Measurements from ENCODE around the gene NPVF. TPM values are rescaled to one million over a fixed set of nuclear protein-coding genes. Genes with fewer than 3 reads are reported as not detected.

Gene NPVF
- polyA plus RNA-seq, 2 donors, result not detected

GRCh38 chr7:25208525-25209221, 19.6 kb downstream of the NPVF start:
- no peaks in the 10 kb centered on the region for H3K36me3 ChIP-seq (ENCODE audit: control insufficient read depth in 2 of 2, insufficient read depth in 2 of 2, low read length in 1 of 2)
- 81 to 84% methylated on average over 1 of the region's 1 CpG for WGBS, 2 donors
- H3K4me3 ChIP-seq (ENCODE audit: low read depth in 1 of 2, low read length in 2 of 2), result no peak overlapping the region
- H3K4me1 ChIP-seq (ENCODE audit: control insufficient read depth in 2 of 2, insufficient read depth in 2 of 2, low read length in 1 of 2), result no peaks in the 10 kb centered on the region
- no peak overlapping the region for H3K27ac ChIP-seq (ENCODE audit: low read depth in 2 of 2, low read length in 1 of 2)
- H3K9me3 ChIP-seq (ENCODE audit: control insufficient read depth in 2 of 2, insufficient read depth in 1 of 2, low read depth in 1 of 2, low read length in 1 of 2), result no peaks in the 10 kb centered on the region
- no peaks in the 10 kb centered on the region for H3K27me3 ChIP-seq (ENCODE audit: control insufficient read depth in 1 of 2, insufficient read depth in 2 of 2, low read length in 2 of 2)

GRCh38 chr7:25207887-25208286, 20.4 kb downstream of the NPVF start:
- Histone ChIP-seq H3K4me3 (ENCODE audit: low read depth in 1 of 2, low read length in 2 of 2) (no peak overlapping the region), H3K27ac (ENCODE audit: low read depth in 2 of 2, low read length in 1 of 2) (no peak overlapping the region), H3K4me1 (ENCODE audit: control insufficient read depth in 2 of 2, insufficient read depth in 2 of 2, low read length in 1 of 2) (no peaks in the 10 kb centered on the region), H3K36me3 (ENCODE audit: control insufficient read depth in 2 of 2, insufficient read depth in 2 of 2, low read length in 1 of 2) (no peaks in the 10 kb centered on the region), H3K9me3 (ENCODE audit: control insufficient read depth in 2 of 2, insufficient read depth in 1 of 2, low read depth in 1 of 2, low read length in 1 of 2) (no peaks in the 10 kb centered on the region), H3K27me3 (ENCODE audit: control insufficient read depth in 1 of 2, insufficient read depth in 2 of 2, low read length in 2 of 2) (no peaks in the 10 kb centered on the region)
- 84 to 86% methylated on average over 3 of the region's 3 CpGs for WGBS, 2 donors

GRCh38 chr7:25206765-25207164, 21.5 kb downstream of the NPVF start:
- 64 to 79% methylated on average over 3 of the region's 3 CpGs for WGBS, 2 donors
- Histone ChIP-seq H3K27me3 (ENCODE audit: control insufficient read depth in 1 of 2, insufficient read depth in 2 of 2, low read length in 2 of 2) (no peaks in the 10 kb centered on the region), H3K4me3 (ENCODE audit: low read depth in 1 of 2, low read length in 2 of 2) (no peak overlapping the region), H3K9me3 (ENCODE audit: control insufficient read depth in 2 of 2, insufficient read depth in 1 of 2, low read depth in 1 of 2, low read length in 1 of 2) (no peaks in the 10 kb centered on the region), H3K36me3 (ENCODE audit: control insufficient read depth in 2 of 2, insufficient read depth in 2 of 2, low read length in 1 of 2) (no peaks in the 10 kb centered on the region), H3K4me1 (ENCODE audit: control insufficient read depth in 2 of 2, insufficient read depth in 2 of 2, low read length in 1 of 2) (no peaks in the 10 kb centered on the region), H3K27ac (ENCODE audit: low read depth in 2 of 2, low read length in 1 of 2) (no peak overlapping the region)

- Histone ChIP-seq H3K4me3 (ENCODE audit: low read depth in 1 of 2, low read length in 2 of 2) (no peak overlapping the region), H3K9me3 (ENCODE audit: control insufficient read depth in 2 of 2, insufficient read depth in 1 of 2, low read depth in 1 of 2, low read length in 1 of 2) (no peaks in the 10 kb centered on the region), H3K27me3 (ENCODE audit: control insufficient read depth in 1 of 2, insufficient read depth in 2 of 2, low read length in 2 of 2) (no peaks in the 10 kb centered on the region), H3K27ac (ENCODE audit: low read depth in 2 of 2, low read length in 1 of 2) (no peak overlapping the region), H3K4me1 (ENCODE audit: control insufficient read depth in 2 of 2, insufficient read depth in 2 of 2, low read length in 1 of 2) (no peaks in the 10 kb centered on the region), H3K36me3 (ENCODE audit: control insufficient read depth in 2 of 2, insufficient read depth in 2 of 2, low read length in 1 of 2) (no peaks in the 10 kb centered on the region)
- WGBS, 2 donors, result 44 to 51% methylated on average over 5 of the region's 5 CpGs
Measured at GRCh38 chr7:25196132-25196896, 32.0 kb downstream of the NPVF start.

- WGBS, 2 donors, result 83 to 92% methylated on average over 2 of the region's 2 CpGs
- Histone ChIP-seq H3K36me3 (ENCODE audit: control insufficient read depth in 2 of 2, insufficient read depth in 2 of 2, low read length in 1 of 2) (no peaks in the 10 kb centered on the region), H3K27me3 (ENCODE audit: control insufficient read depth in 1 of 2, insufficient read depth in 2 of 2, low read length in 2 of 2) (no peaks in the 10 kb centered on the region), H3K4me3 (ENCODE audit: low read depth in 1 of 2, low read length in 2 of 2) (no peak overlapping the region), H3K27ac (ENCODE audit: low read depth in 2 of 2, low read length in 1 of 2) (no peak overlapping the region), H3K4me1 (ENCODE audit: control insufficient read depth in 2 of 2, insufficient read depth in 2 of 2, low read length in 1 of 2) (no peaks in the 10 kb centered on the region), H3K9me3 (ENCODE audit: control insufficient read depth in 2 of 2, insufficient read depth in 1 of 2, low read depth in 1 of 2, low read length in 1 of 2) (no peaks in the 10 kb centered on the region)
Measured at GRCh38 chr7:25194036-25194435, 34.2 kb downstream of the NPVF start.

GRCh38 chr7:25192043-25192442, 36.2 kb downstream of the NPVF start:
- Histone ChIP-seq H3K36me3 (ENCODE audit: control insufficient read depth in 2 of 2, insufficient read depth in 2 of 2, low read length in 1 of 2) (no peaks in the 10 kb centered on the region), H3K27ac (ENCODE audit: low read depth in 2 of 2, low read length in 1 of 2) (no peak overlapping the region), H3K27me3 (ENCODE audit: control insufficient read depth in 1 of 2, insufficient read depth in 2 of 2, low read length in 2 of 2) (no peaks in the 10 kb centered on the region), H3K9me3 (ENCODE audit: control insufficient read depth in 2 of 2, insufficient read depth in 1 of 2, low read depth in 1 of 2, low read length in 1 of 2) (no peaks in the 10 kb centered on the region), H3K4me3 (ENCODE audit: low read depth in 1 of 2, low read length in 2 of 2) (no peak overlapping the region), H3K4me1 (ENCODE audit: control insufficient read depth in 2 of 2, insufficient read depth in 2 of 2, low read length in 1 of 2) (no peaks in the 10 kb centered on the region)
- 77 to 78% methylated on average over 3 of the region's 3 CpGs for WGBS, 2 donors

- H3K4me1 ChIP-seq (ENCODE audit: control insufficient read depth in 2 of 2, insufficient read depth in 2 of 2, low read length in 1 of 2), result no peaks in the 10 kb centered on the region
- H3K4me3 ChIP-seq (ENCODE audit: low read depth in 1 of 2, low read length in 2 of 2), result no peak overlapping the region
- WGBS, 2 donors, result 89 to 93% methylated on average over 6 of the region's 6 CpGs
- no peaks in the 10 kb centered on the region for H3K9me3 ChIP-seq (ENCODE audit: control insufficient read depth in 2 of 2, insufficient read depth in 1 of 2, low read depth in 1 of 2, low read length in 1 of 2)
- no peaks in the 10 kb centered on the region for H3K27me3 ChIP-seq (ENCODE audit: control insufficient read depth in 1 of 2, insufficient read depth in 2 of 2, low read length in 2 of 2)
- no peaks in the 10 kb centered on the region for H3K36me3 ChIP-seq (ENCODE audit: control insufficient read depth in 2 of 2, insufficient read depth in 2 of 2, low read length in 1 of 2)
- H3K27ac ChIP-seq (ENCODE audit: low read depth in 2 of 2, low read length in 1 of 2), result no peak overlapping the region
Measured at GRCh38 chr7:25189197-25189596, 39.1 kb downstream of the NPVF start.

GRCh38 chr7:25187932-25188331, 40.4 kb downstream of the NPVF start:
- H3K9me3 ChIP-seq (ENCODE audit: control insufficient read depth in 2 of 2, insufficient read depth in 1 of 2, low read depth in 1 of 2, low read length in 1 of 2), result no peaks in the 10 kb centered on the region
- H3K4me3 ChIP-seq (ENCODE audit: low read depth in 1 of 2, low read length in 2 of 2), result no peak overlapping the region
- 87 to 88% methylated on average over 8 of the region's 8 CpGs for WGBS, 2 donors
- no peaks in the 10 kb centered on the region for H3K36me3 ChIP-seq (ENCODE audit: control insufficient read depth in 2 of 2, insufficient read depth in 2 of 2, low read length in 1 of 2)
- no peaks in the 10 kb centered on the region for H3K4me1 ChIP-seq (ENCODE audit: control insufficient read depth in 2 of 2, insufficient read depth in 2 of 2, low read length in 1 of 2)
- no peaks in the 10 kb centered on the region for H3K27me3 ChIP-seq (ENCODE audit: control insufficient read depth in 1 of 2, insufficient read depth in 2 of 2, low read length in 2 of 2)
- H3K27ac ChIP-seq (ENCODE audit: low read depth in 2 of 2, low read length in 1 of 2), result no peak overlapping the region

GRCh38 chr7:25186436-25186835, 41.9 kb downstream of the NPVF start:
- Histone ChIP-seq H3K36me3 (ENCODE audit: control insufficient read depth in 2 of 2, insufficient read depth in 2 of 2, low read length in 1 of 2) (no peaks in the 10 kb centered on the region), H3K27me3 (ENCODE audit: control insufficient read depth in 1 of 2, insufficient read depth in 2 of 2, low read length in 2 of 2) (no peaks in the 10 kb centered on the region), H3K4me3 (ENCODE audit: low read depth in 1 of 2, low read length in 2 of 2) (no peak overlapping the region), H3K27ac (ENCODE audit: low read depth in 2 of 2, low read length in 1 of 2) (no peak overlapping the region), H3K9me3 (ENCODE audit: control insufficient read depth in 2 of 2, insufficient read depth in 1 of 2, low read depth in 1 of 2, low read length in 1 of 2) (no peaks in the 10 kb centered on the region), H3K4me1 (ENCODE audit: control insufficient read depth in 2 of 2, insufficient read depth in 2 of 2, low read length in 1 of 2) (no peaks in the 10 kb centered on the region)
- 76 to 83% methylated on average over 6 of the region's 6 CpGs for WGBS, 2 donors

- Histone ChIP-seq H3K9me3 (ENCODE audit: control insufficient read depth in 2 of 2, insufficient read depth in 1 of 2, low read depth in 1 of 2, low read length in 1 of 2) (no peaks in the 10 kb centered on the region), H3K27ac (ENCODE audit: low read depth in 2 of 2, low read length in 1 of 2) (no peak overlapping the region), H3K4me1 (ENCODE audit: control insufficient read depth in 2 of 2, insufficient read depth in 2 of 2, low read length in 1 of 2) (no peaks in the 10 kb centered on the region), H3K27me3 (ENCODE audit: control insufficient read depth in 1 of 2, insufficient read depth in 2 of 2, low read length in 2 of 2) (no peaks in the 10 kb centered on the region), H3K4me3 (ENCODE audit: low read depth in 1 of 2, low read length in 2 of 2) (no peak overlapping the region), H3K36me3 (ENCODE audit: control insufficient read depth in 2 of 2, insufficient read depth in 2 of 2, low read length in 1 of 2) (no peaks in the 10 kb centered on the region)
- WGBS, 2 donors, result 85% methylated on average over 3 of the region's 3 CpGs
Measured at GRCh38 chr7:25181532-25181931, 46.8 kb downstream of the NPVF start.

Data from esophagus (tissue), 2 donors.